HEK293 (cell line): ENCODE data around the gene PCDHGB3.

ENCODE experiments used
- ATF2 ChIP-seq: fragments of 450-650 bp; formaldehyde crosslinking; IDR thresholded peaks from 2 replicates; pipeline ENCODE4 v1.5.1; 2016; ENCODE audit warnings: missing biosample characterization, missing genetic modification characterization, low read depth
- CTCF ChIP-seq: fragments of 450-650 bp; formaldehyde crosslinking; IDR thresholded peaks from 2 replicates; pipeline ENCODE4 v1.5.1; 2016; ENCODE audit warnings: missing biosample characterization, missing genetic modification characterization
- HOXC10 ChIP-seq: sonication (generic); formaldehyde crosslinking; IDR thresholded peaks from 2 replicates; pipeline ENCODE4 v1.8.1; 2023; ENCODE audit warnings: mild to moderate bottlenecking, missing genetic modification reagents
- KLF9 ChIP-seq: fragments of 450-650 bp; formaldehyde crosslinking; IDR thresholded peaks from 2 replicates; pipeline ENCODE4 v1.5.1; 2016; ENCODE audit warnings: missing biosample characterization, missing genetic modification characterization, low read depth
- ZNF175 ChIP-seq: fragments of 450-650 bp; formaldehyde crosslinking; IDR thresholded peaks from 2 replicates; pipeline ENCODE4 v1.5.1; 2016; ENCODE audit warnings: missing biosample characterization, missing genetic modification characterization
- ZNF24 ChIP-seq: fragments of 450-650 bp; formaldehyde crosslinking; IDR thresholded peaks from 2 replicates; pipeline ENCODE4 v1.5.1; 2016; ENCODE audit warnings: missing biosample characterization, missing genetic modification characterization
- ZNF280D ChIP-seq: fragments of 450-650 bp; formaldehyde crosslinking; IDR thresholded peaks from 2 replicates; pipeline ENCODE4 v1.5.1; 2016; ENCODE audit warnings: missing biosample characterization, missing genetic modification characterization
- ZNF391 ChIP-seq: fragments of 450-650 bp; formaldehyde crosslinking; IDR thresholded peaks from 2 replicates; pipeline ENCODE4 v1.5.1; 2016; ENCODE audit warnings: low read depth, missing biosample characterization, missing genetic modification characterization, borderline replicate concordance
- ZNF398 ChIP-seq: fragments of 450-650 bp; formaldehyde crosslinking; IDR thresholded peaks from 2 replicates; pipeline ENCODE4 v1.5.1; 2017; ENCODE audit warnings: missing biosample characterization, missing genetic modification characterization
- ZNF639 ChIP-seq: fragments of 450-650 bp; formaldehyde crosslinking; IDR thresholded peaks from 2 replicates; pipeline ENCODE4 v1.5.1; 2016; ENCODE audit warnings: missing biosample characterization, missing genetic modification characterization
- ZNF660 ChIP-seq: fragments of 450-650 bp; IDR thresholded peaks from 2 replicates; pipeline ENCODE4 v1.5.1; 2018; ENCODE audit warnings: missing biosample characterization, mild to moderate bottlenecking, missing genetic modification characterization

- no peak for TF ChIP-seq ZNF398 (tag by site-specific recombination)
- TF ChIP-seq ZNF280D (tag by site-specific recombination), result no peak
- TF ChIP-seq ZNF391 (tag by site-specific recombination), result no peak
- no peak for TF ChIP-seq KLF9 (tag by site-specific recombination)
- no peak for TF ChIP-seq ZNF639
- TF ChIP-seq CTCF (tag by site-specific recombination), result peak; percentile 47; the same call in 1 of the 2 replicates
- no peak for TF ChIP-seq ZNF175
- no peak for TF ChIP-seq HOXC10 (CRISPR knock-in tag)
- no peak for TF ChIP-seq ZNF660 (tag by site-specific recombination)
- TF ChIP-seq ZNF24 (tag by site-specific recombination), result no peak
- TF ChIP-seq ATF2 (tag by site-specific recombination), result no peak
Measured at GRCh38 chr5:141349917-141350619, 20.0 kb upstream of the PCDHGB3 start, which contains the start of gene PCDHGB1.
